Neural cell (in vitro differentiated cells): ENCODE data around the gene SAP130. TPM values are rescaled to one million over a fixed set of nuclear protein-coding genes. Genes with fewer than 3 reads are reported as not detected.

Experiments used
- H2AFZ ChIP-seq: fragments of 200-600, 300-800 bp; sonication (generic), shearing (Covaris generic); 2 replicates; pipeline ENCODE4 v1.6.0; 2014; ENCODE audit warnings: low read depth, mild to moderate bottlenecking, antibody characterized with exemption, low read length, moderate library complexity
- H3F3A ChIP-seq: fragments of 200-600 bp; shearing (Covaris generic); 2 replicates; pipeline ENCODE4 v1.6.1; 2016; ENCODE audit warnings: mild to moderate bottlenecking, moderate library complexity, mixed read lengths, antibody characterized with exemption, low read length; ENCODE audit not compliant: insufficient read depth, poor library complexity, severe bottlenecking
- H3K27ac ChIP-seq: fragments of 200-600, 300-800 bp; sonication (generic), shearing (Covaris generic); 2 replicates; pipeline ENCODE4 v1.5.1; 2014; ENCODE audit warnings: mild to moderate bottlenecking, low read length, moderate library complexity
- H3K27me3 ChIP-seq: fragments of 300-800, 200-600 bp; sonication (generic), shearing (Covaris generic); 2 replicates; pipeline ENCODE4 v1.6.0; 2014; ENCODE audit warnings: mild to moderate bottlenecking, low read depth, low read length, moderate library complexity; ENCODE audit not compliant: insufficient read depth
- H3K36me3 ChIP-seq: fragments of 300-800, 200-600 bp; sonication (generic), shearing (Covaris generic); 2 replicates; pipeline ENCODE4 v1.5.1; 2014; ENCODE audit warnings: mild to moderate bottlenecking, antibody characterized with exemption, low read length, moderate library complexity; ENCODE audit not compliant: insufficient read depth
- H3K4me2 ChIP-seq: fragments of 300-800, 200-600 bp; sonication (generic), shearing (Covaris generic); 2 replicates; pipeline ENCODE4 v1.6.0; 2014; ENCODE audit warnings: mild to moderate bottlenecking, low read length
- H3K4me3 ChIP-seq: fragments of 300-800, 200-600 bp; sonication (generic), shearing (Covaris generic); 2 replicates; pipeline ENCODE4 v1.5.1; 2014; ENCODE audit warnings: mild to moderate bottlenecking, low read length, moderate library complexity
- H3K79me2 ChIP-seq: fragments of 200-600 bp; shearing (Covaris generic); replicated peaks from 2 replicates; pipeline ENCODE4 v1.6.0; 2014; ENCODE audit warnings: mild to moderate bottlenecking, low read length, moderate library complexity; ENCODE audit not compliant: insufficient read depth
- H3K9ac ChIP-seq: fragments of 300-800, 200-600 bp; sonication (generic), shearing (Covaris generic); 2 replicates; pipeline ENCODE4 v1.6.1; 2016; ENCODE audit warnings: mild to moderate bottlenecking, low read length, mixed read lengths
- H3K9me2 ChIP-seq: fragments of 200-600 bp; shearing (Covaris generic); 2 replicates; pipeline ENCODE4 v1.6.1; 2016; ENCODE audit warnings: mild to moderate bottlenecking, low read length, mixed read lengths; ENCODE audit not compliant: insufficient read depth
- H3K9me3 ChIP-seq: fragments of 200-600, 300-800 bp; sonication (generic), shearing (Covaris generic); 2 replicates; pipeline ENCODE4 v1.6.1; 2016; ENCODE audit warnings: mild to moderate bottlenecking, mixed run types, low read length, moderate library complexity, mixed read lengths
- H4K20me1 ChIP-seq: fragments of 200-600 bp; shearing (Covaris generic); 2 replicates; pipeline ENCODE4 v1.6.1; 2016; ENCODE audit warnings: mild to moderate bottlenecking, mixed run types; ENCODE audit not compliant: insufficient read depth
- EP300 ChIP-seq: fragments of 450-650 bp; conservative IDR thresholded peaks from 2 replicates; pipeline ENCODE4 v1.6.1; 2014; ENCODE audit warnings: antibody characterized with exemption, mild to moderate bottlenecking, moderate library complexity; ENCODE audit not compliant: poor library complexity, severe bottlenecking
- EZH2 ChIP-seq: fragments of 200-600, 300-800 bp; shearing (Covaris generic), sonication (generic); IDR thresholded peaks from 2 replicates; pipeline ENCODE4 v1.6.1; 2014; ENCODE audit warnings: antibody characterized with exemption, low read length, borderline replicate concordance, mild to moderate bottlenecking; ENCODE audit not compliant: insufficient read depth, poor library complexity, severe bottlenecking
- MXI1 ChIP-seq: fragments of 450-650 bp; conservative IDR thresholded peaks from 2 replicates; pipeline ENCODE4 v1.6.1; 2014; ENCODE audit warnings: antibody characterized with exemption, mild to moderate bottlenecking; ENCODE audit not compliant: poor library complexity, severe bottlenecking
- POLR2AphosphoS5 ChIP-seq: IDR thresholded peaks from 2 replicates; pipeline ENCODE4 v1.6.1; 2012
- RAD21 ChIP-seq: fragments of 450-650 bp; conservative IDR thresholded peaks from 2 replicates; pipeline ENCODE4 v1.6.1; 2014; ENCODE audit warnings: antibody characterized with exemption, mild to moderate bottlenecking, moderate library complexity
- SMC3 ChIP-seq: fragments of 450-650 bp; conservative IDR thresholded peaks from 2 replicates; pipeline ENCODE4 v1.6.1; 2014; ENCODE audit warnings: antibody characterized with exemption, mild to moderate bottlenecking, moderate library complexity; ENCODE audit not compliant: poor library complexity
- TAF1 ChIP-seq: IDR thresholded peaks from 2 replicates; pipeline ENCODE4 v1.6.1; 2012; ENCODE audit warnings: low read depth
- polyA plus RNA-seq: library from polyadenylated mRNA; depleted of rRNA; stranded (reverse); fragments of >200 nt; gene quantifications from 2 replicates; pipeline ENCODE4 v1.2.3, GENCODE V29; 2014
- TF ChIP-seq, protein P1 (sequence below): IDR thresholded peaks from 2 replicates; pipeline ENCODE4 v1.6.1; 2012; ENCODE audit warnings: borderline replicate concordance
- TF ChIP-seq, protein P2 (sequence below): fragments of 450-650 bp; IDR thresholded peaks from 2 replicates; pipeline ENCODE4 v1.5.1; 2014; ENCODE audit warnings: antibody characterized with exemption, mild to moderate bottlenecking, moderate library complexity; ENCODE audit not compliant: poor library complexity, severe bottlenecking

Gene SAP130
- polyA plus RNA-seq, 1 donor from 2014 or later: 5.6 TPM

DNA sequence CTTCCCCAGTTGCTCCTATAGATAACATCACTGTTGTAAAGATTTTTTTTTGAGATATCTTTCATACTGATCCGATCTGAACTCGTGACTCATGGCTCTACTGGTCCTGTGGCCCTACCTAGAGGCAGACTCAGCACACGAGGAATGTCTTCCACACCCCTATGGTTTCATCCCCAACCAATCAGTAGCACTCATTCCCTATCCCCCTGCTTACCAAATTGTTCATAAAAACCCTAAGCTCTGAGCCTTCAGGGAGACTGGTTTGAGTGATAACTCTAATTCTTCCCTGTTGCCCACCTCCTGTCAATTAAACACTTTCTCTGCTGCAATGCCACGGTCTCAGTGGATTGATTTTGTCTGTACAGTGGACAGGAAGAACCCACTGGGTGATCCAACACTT lies 4.2 kb upstream of the SAP130 start:
- H3K36me3 ChIP-seq: no peaks in the 10 kb centered on the region
- H3F3A ChIP-seq: no peaks in the 10 kb centered on the region
- no peak overlapping the region for H2AFZ ChIP-seq
- H3K4me3 ChIP-seq: no peak overlapping the region
- no peaks in the 10 kb centered on the region for H3K9me2 ChIP-seq
- H3K9me3 ChIP-seq: no peaks in the 10 kb centered on the region
- H4K20me1 ChIP-seq: no peaks in the 10 kb centered on the region
- no peak overlapping the region for H3K4me2 ChIP-seq
- no peak for TF ChIP-seq RAD21
- H3K27me3 ChIP-seq: no peaks in the 10 kb centered on the region
- H3K9ac ChIP-seq: no peak overlapping the region
- no peak overlapping the region for H3K27ac ChIP-seq
- H3K79me2 ChIP-seq: no peaks in the 10 kb centered on the region

DNA sequence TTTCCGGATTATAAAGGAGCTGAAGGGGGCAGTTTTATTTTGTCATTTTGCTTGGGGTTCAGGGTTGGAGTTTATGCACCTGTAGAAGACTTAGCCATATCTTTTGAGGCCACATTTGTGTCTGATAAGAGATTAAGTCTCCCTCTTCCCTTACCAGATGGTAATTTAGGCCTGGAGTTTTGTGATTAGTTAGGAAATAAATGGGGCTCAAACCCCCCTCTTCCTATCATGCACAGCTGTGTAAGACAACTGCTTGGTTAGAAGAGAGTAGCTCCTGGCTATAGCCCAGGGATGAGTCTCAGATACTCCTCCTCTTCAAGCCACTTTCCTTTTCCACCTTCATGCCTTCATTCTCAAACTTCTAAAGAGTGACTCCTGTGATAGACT lies 802 bp upstream of the SAP130 start:
- peak overlapping the region; percentile 93 for H3K9ac ChIP-seq
- H3K9me3 ChIP-seq: no peaks in the 10 kb centered on the region
- H2AFZ ChIP-seq: peak overlapping the region; percentile 48
- TF ChIP-seq EP300 (no peak), RAD21 (no peak), EZH2 (no peak), MXI1 (no peak), POLR2AphosphoS5 (no peak), SMC3 (no peak), TAF1 (no peak)
- TF ChIP-seq, protein P1, sequence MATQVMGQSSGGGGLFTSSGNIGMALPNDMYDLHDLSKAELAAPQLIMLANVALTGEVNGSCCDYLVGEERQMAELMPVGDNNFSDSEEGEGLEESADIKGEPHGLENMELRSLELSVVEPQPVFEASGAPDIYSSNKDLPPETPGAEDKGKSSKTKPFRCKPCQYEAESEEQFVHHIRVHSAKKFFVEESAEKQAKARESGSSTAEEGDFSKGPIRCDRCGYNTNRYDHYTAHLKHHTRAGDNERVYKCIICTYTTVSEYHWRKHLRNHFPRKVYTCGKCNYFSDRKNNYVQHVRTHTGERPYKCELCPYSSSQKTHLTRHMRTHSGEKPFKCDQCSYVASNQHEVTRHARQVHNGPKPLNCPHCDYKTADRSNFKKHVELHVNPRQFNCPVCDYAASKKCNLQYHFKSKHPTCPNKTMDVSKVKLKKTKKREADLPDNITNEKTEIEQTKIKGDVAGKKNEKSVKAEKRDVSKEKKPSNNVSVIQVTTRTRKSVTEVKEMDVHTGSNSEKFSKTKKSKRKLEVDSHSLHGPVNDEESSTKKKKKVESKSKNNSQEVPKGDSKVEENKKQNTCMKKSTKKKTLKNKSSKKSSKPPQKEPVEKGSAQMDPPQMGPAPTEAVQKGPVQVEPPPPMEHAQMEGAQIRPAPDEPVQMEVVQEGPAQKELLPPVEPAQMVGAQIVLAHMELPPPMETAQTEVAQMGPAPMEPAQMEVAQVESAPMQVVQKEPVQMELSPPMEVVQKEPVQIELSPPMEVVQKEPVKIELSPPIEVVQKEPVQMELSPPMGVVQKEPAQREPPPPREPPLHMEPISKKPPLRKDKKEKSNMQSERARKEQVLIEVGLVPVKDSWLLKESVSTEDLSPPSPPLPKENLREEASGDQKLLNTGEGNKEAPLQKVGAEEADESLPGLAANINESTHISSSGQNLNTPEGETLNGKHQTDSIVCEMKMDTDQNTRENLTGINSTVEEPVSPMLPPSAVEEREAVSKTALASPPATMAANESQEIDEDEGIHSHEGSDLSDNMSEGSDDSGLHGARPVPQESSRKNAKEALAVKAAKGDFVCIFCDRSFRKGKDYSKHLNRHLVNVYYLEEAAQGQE: no peak
- TF ChIP-seq, protein P2, sequence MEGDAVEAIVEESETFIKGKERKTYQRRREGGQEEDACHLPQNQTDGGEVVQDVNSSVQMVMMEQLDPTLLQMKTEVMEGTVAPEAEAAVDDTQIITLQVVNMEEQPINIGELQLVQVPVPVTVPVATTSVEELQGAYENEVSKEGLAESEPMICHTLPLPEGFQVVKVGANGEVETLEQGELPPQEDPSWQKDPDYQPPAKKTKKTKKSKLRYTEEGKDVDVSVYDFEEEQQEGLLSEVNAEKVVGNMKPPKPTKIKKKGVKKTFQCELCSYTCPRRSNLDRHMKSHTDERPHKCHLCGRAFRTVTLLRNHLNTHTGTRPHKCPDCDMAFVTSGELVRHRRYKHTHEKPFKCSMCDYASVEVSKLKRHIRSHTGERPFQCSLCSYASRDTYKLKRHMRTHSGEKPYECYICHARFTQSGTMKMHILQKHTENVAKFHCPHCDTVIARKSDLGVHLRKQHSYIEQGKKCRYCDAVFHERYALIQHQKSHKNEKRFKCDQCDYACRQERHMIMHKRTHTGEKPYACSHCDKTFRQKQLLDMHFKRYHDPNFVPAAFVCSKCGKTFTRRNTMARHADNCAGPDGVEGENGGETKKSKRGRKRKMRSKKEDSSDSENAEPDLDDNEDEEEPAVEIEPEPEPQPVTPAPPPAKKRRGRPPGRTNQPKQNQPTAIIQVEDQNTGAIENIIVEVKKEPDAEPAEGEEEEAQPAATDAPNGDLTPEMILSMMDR: no peak
- peaks cover 29% of the 10 kb centered on the region for H3K79me2 ChIP-seq
- H3K36me3 ChIP-seq: no peaks in the 10 kb centered on the region
- H3K4me3 ChIP-seq: peak overlapping the region; percentile 99
- H3K27ac ChIP-seq: no peak overlapping the region
- H3F3A ChIP-seq: no peaks in the 10 kb centered on the region
- H3K4me2 ChIP-seq: peak overlapping the region; percentile 65
- H4K20me1 ChIP-seq: no peaks in the 10 kb centered on the region
- H3K27me3 ChIP-seq: no peaks in the 10 kb centered on the region
- no peaks in the 10 kb centered on the region for H3K9me2 ChIP-seq

DNA sequence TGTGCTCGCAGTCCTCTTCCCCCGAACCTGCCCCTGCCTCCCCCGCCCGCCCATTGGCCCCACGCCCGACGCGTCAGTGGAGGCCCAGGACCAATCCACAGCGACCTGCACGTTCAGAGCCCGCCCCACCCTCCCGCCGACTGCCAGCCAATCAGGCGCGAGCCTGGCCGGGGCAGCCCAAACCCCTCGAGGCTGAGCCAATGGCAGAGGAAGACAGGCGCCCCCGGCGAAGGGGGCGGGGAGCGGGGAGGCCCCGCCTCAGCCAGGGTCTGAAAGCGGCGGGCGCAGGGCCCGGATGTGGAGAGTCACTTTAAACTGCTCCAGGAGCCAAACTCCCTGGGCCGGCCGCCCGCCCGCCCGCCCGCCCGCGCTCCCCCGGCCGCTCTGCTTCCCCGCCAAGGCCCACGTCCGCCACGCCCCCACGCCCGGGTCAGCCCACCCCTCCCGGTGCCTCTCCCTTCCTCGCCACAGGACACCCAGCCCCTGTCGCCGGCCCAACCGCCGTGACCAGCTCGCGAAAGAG lies 520 bp downstream of the SAP130 start:
- Histone ChIP-seq H3K4me3 (peak overlapping the region; percentile 99), H3K9me2 (no peaks in the 10 kb centered on the region), H3F3A (no peaks in the 10 kb centered on the region), H3K79me2 (peaks cover 29% of the 10 kb centered on the region), H3K9me3 (no peaks in the 10 kb centered on the region), H3K27me3 (no peaks in the 10 kb centered on the region), H3K9ac (peak overlapping the region; percentile 93), H2AFZ (peak overlapping the region; percentile 85), H3K36me3 (no peaks in the 10 kb centered on the region), H3K27ac (peak overlapping the region; percentile 89), H3K4me2 (no peak overlapping the region), H4K20me1 (no peaks in the 10 kb centered on the region)
- TF ChIP-seq EZH2: no peak
- TF ChIP-seq TAF1: peak; percentile 88
- TF ChIP-seq POLR2AphosphoS5: no peak
